Stimulated activated naive CD8-positive, alpha-beta T cell treated with anti-CD3 and anti-CD28 coated beads, Interleukin-15, Interleukin-2, amounts not matched to agents 100 ng/mL and 50 ng/mL, for 24 hours (primary cell): Measurements from ENCODE around the gene ARHGAP15.

Experiments used
- H3K27ac Mint-ChIP-seq: one replicate; pipeline ENCODE4 v1.8.0; 2021; ENCODE audit warnings: mild to moderate bottlenecking, mixed read lengths
- H3K27me3 Mint-ChIP-seq: one replicate; pipeline ENCODE4 v1.8.0; 2021; ENCODE audit warnings: mixed read lengths
- H3K36me3 Mint-ChIP-seq: one replicate; pipeline ENCODE4 v1.8.0; 2021; ENCODE audit warnings: low read depth, mixed read lengths
- H3K4me1 Mint-ChIP-seq: one replicate; pipeline ENCODE4 v1.8.0; 2021; ENCODE audit warnings: low read depth, mixed read lengths
- H3K4me3 Mint-ChIP-seq: one replicate; pipeline ENCODE4 v1.8.0; 2021; ENCODE audit warnings: mild to moderate bottlenecking, mixed read lengths
- H3K9me3 Mint-ChIP-seq: one replicate; pipeline ENCODE4 v1.8.0; 2021; ENCODE audit warnings: mixed read lengths

Gene ARHGAP15

GRCh38 chr2:143371616-143372015 is 242.4 kb downstream of the ARHGAP15 start:
- Mint-ChIP-seq H3K4me1 (peaks cover 7% of the 10 kb centered on the region), H3K36me3 (peaks cover 9% of the 10 kb centered on the region), H3K27me3 (no peaks in the 10 kb centered on the region), H3K27ac (no peak overlapping the region), H3K4me3 (no peak overlapping the region), H3K9me3 (no peaks in the 10 kb centered on the region)

- peaks cover 9% of the 10 kb centered on the region for H3K36me3 Mint-ChIP-seq
- H3K9me3 Mint-ChIP-seq = no peaks in the 10 kb centered on the region
- H3K27ac Mint-ChIP-seq = no peak overlapping the region
- H3K4me3 Mint-ChIP-seq = no peak overlapping the region
- H3K27me3 Mint-ChIP-seq = no peaks in the 10 kb centered on the region
- peaks cover 3% of the 10 kb centered on the region for H3K4me1 Mint-ChIP-seq
These were observed 246.2 kb downstream of the ARHGAP15 start for GRCh38 chr2:143375384-143375880.

DNA sequence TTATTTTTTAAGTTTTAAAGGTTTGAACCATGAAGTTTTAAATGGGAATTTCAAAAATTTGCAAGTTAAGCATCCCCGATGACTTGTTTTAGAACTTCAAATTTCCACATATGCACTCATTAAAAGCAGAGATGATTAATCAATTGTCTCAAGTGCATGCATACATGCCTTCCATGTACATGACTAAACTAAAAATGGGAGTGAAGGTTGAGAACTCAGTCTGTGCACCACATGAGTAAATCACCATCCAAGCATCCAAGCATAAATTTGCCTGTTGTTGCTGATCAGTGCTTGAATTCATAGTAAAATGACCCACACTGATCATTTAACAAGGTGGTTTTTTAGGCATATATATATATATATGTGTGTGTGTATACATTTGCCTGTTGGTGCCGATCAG is 249.8 kb downstream of the ARHGAP15 start:
- Mint-ChIP-seq H3K4me1 (no peaks in the 10 kb centered on the region), H3K27me3 (no peaks in the 10 kb centered on the region), H3K9me3 (no peaks in the 10 kb centered on the region), H3K27ac (no peak overlapping the region), H3K36me3 (peaks cover 13% of the 10 kb centered on the region), H3K4me3 (no peak overlapping the region)

DNA sequence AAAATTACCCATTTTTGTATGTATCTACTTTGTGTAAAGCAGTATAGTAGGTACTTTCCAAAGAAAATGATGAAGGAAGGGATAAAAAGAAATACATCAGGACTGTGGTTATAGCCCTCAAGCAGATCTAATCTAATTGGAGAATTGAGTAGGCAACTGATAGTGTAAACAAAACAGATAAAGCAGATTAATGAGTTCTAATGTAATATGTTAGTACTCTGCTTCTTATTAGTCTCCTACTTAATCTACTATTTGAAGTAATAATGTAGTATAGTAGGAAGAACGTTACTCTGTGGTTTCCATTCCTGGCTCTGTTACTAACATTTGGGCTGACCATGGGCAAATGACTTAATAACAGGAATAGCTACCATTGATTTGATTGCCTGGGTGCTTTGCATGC is 250.7 kb downstream of the ARHGAP15 start:
- Mint-ChIP-seq H3K36me3 (peaks cover 13% of the 10 kb centered on the region), H3K4me3 (no peak overlapping the region), H3K9me3 (no peaks in the 10 kb centered on the region), H3K27ac (no peak overlapping the region), H3K27me3 (no peaks in the 10 kb centered on the region), H3K4me1 (no peaks in the 10 kb centered on the region)

- H3K4me1 Mint-ChIP-seq = no peaks in the 10 kb centered on the region
- H3K9me3 Mint-ChIP-seq = no peaks in the 10 kb centered on the region
These were observed 253.4 kb downstream of the ARHGAP15 start for GRCh38 chr2:143382573-143382972.

GRCh38 chr2:143383016-143383415 is 253.8 kb downstream of the ARHGAP15 start:
- no peak overlapping the region for H3K27ac Mint-ChIP-seq
- no peaks in the 10 kb centered on the region for H3K4me1 Mint-ChIP-seq
- peaks cover 26% of the 10 kb centered on the region for H3K36me3 Mint-ChIP-seq
- H3K27me3 Mint-ChIP-seq = no peaks in the 10 kb centered on the region
- H3K9me3 Mint-ChIP-seq = no peaks in the 10 kb centered on the region
- H3K4me3 Mint-ChIP-seq = no peak overlapping the region

More at GRCh38 chr2:143382573-143382972, 253.4 kb downstream of the ARHGAP15 start:
- Mint-ChIP-seq H3K4me3 (no peak overlapping the region), H3K27me3 (no peaks in the 10 kb centered on the region), H3K27ac (no peak overlapping the region), H3K36me3 (peaks cover 24% of the 10 kb centered on the region)

GRCh38 chr2:143384111-143384510 is 254.9 kb downstream of the ARHGAP15 start:
- Mint-ChIP-seq H3K4me1 (no peaks in the 10 kb centered on the region), H3K27me3 (no peaks in the 10 kb centered on the region), H3K4me3 (no peak overlapping the region), H3K9me3 (no peaks in the 10 kb centered on the region), H3K36me3 (peaks cover 27% of the 10 kb centered on the region), H3K27ac (no peak overlapping the region)

GRCh38 chr2:143390171-143390570 is 261.0 kb downstream of the ARHGAP15 start:
- H3K27me3 Mint-ChIP-seq = no peaks in the 10 kb centered on the region
- H3K4me1 Mint-ChIP-seq = peaks cover 2% of the 10 kb centered on the region
- H3K9me3 Mint-ChIP-seq = no peaks in the 10 kb centered on the region
- peaks cover 23% of the 10 kb centered on the region for H3K36me3 Mint-ChIP-seq
- H3K4me3 Mint-ChIP-seq = no peak overlapping the region
- no peak overlapping the region for H3K27ac Mint-ChIP-seq

DNA sequence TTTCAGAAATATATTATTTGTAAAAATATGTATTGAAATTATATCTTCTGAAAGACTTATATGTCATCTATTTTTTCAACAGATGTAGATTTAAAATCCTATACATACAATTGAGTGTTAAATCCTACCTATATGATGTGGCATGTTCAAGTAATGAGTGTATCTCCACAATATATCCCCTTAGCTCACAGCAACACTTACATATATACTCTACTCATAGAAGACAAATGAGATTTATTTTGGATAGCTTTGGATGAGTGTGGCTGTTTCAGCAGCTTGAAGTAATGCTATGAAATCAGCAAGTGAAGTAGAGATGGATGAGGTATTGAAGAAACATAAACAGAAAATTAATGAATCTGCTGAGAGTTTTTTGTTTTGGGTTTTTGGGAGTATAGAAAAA is 263.1 kb downstream of the ARHGAP15 start:
- H3K4me1 Mint-ChIP-seq = peaks cover 10% of the 10 kb centered on the region
- no peaks in the 10 kb centered on the region for H3K27me3 Mint-ChIP-seq
- H3K36me3 Mint-ChIP-seq = peaks cover 18% of the 10 kb centered on the region
- H3K9me3 Mint-ChIP-seq = no peaks in the 10 kb centered on the region
- no peak overlapping the region for H3K27ac Mint-ChIP-seq
- H3K4me3 Mint-ChIP-seq = no peak overlapping the region

- Mint-ChIP-seq H3K27me3 (no peaks in the 10 kb centered on the region), H3K4me1 (peaks cover 25% of the 10 kb centered on the region), H3K9me3 (no peaks in the 10 kb centered on the region), H3K4me3 (no peak overlapping the region), H3K36me3 (peaks cover 14% of the 10 kb centered on the region), H3K27ac (no peak overlapping the region)
These were observed 264.8 kb downstream of the ARHGAP15 start for GRCh38 chr2:143394062-143394461.

DNA sequence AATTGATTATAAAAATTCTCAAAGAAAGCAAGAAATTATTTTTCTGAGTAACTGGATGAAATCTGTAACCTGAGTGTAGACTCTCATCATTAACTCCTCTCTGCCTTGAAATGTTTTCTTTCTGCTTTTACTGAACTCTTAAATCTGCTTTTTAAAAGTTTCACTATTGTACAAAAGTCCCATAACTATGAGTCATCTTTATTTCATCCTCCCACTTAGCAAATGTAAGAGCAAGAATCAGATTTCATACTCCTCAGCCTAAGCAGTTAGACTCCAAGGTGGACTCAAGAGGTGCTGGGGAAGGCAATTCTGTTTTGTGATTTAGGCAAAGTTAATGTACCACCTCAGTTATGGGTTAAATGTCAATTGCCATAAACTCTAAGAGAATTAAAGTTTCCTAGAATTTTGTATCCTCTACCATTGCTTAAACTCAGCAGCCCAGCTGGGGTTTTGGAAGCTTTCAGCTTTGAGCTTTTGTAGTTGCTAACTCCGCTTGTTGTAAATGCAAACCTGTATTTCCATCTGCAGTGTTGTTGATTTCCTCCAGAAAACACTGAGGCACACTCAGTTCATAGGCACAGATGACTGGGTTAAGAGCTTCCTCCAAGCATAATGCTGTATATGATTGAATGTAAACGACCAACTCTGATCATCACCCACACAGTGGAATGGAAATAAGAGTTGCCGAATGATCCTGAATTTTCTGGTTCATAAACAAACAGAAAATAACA is 268.8 kb downstream of the ARHGAP15 start:
- peak overlapping the region; percentile 10 for H3K4me3 Mint-ChIP-seq
- H3K36me3 Mint-ChIP-seq = peaks cover 4% of the 10 kb centered on the region
- peaks cover 36% of the 10 kb centered on the region for H3K4me1 Mint-ChIP-seq
- no peaks in the 10 kb centered on the region for H3K9me3 Mint-ChIP-seq
- H3K27me3 Mint-ChIP-seq = no peaks in the 10 kb centered on the region
- no peak overlapping the region for H3K27ac Mint-ChIP-seq

DNA sequence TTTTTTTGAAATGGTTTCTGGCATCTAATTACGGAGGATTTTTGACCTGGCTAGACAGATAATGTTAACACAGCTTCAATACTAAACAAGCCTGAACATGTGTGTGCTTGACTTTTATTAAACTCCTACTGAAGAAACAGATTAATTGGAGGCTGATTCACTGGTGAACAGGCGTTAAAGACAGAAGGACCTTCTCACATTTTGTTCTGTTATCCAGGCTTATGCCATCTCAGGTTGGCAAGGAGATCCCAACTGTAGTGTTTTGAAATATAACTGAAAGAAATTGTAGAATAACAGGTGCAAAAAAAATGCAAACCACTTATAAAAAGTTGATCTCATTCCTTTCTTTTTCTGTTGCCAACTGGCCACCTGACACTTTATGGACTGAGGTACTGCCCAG is 269.6 kb downstream of the ARHGAP15 start:
- Mint-ChIP-seq H3K4me1 (peaks cover 40% of the 10 kb centered on the region), H3K36me3 (peaks cover 4% of the 10 kb centered on the region), H3K27ac (no peak overlapping the region), H3K27me3 (no peaks in the 10 kb centered on the region), H3K4me3 (no peak overlapping the region), H3K9me3 (no peaks in the 10 kb centered on the region)

DNA sequence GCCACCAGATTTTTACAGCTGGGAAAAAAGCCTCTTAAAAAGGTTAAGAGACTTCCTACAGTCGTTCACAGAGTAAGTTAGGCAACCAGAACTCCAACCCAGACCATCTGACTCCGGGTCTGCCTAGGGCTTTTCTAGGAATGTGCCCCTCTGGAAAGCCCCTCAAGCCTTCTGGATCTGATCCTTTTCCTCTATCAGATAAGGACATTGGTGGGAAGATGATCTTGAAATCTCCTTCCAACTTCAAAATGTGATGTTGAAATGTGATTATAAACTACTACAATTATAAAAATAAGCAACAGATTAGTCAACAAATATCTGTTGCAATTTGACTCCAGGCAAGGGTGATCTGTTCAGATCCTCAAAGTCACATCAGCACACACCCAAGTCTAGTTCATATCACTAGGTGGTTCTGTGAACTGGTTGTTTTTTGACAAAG is 270.4 kb downstream of the ARHGAP15 start:
- Mint-ChIP-seq H3K4me1 (peaks cover 40% of the 10 kb centered on the region), H3K36me3 (peaks cover 4% of the 10 kb centered on the region), H3K9me3 (no peaks in the 10 kb centered on the region), H3K27ac (no peak overlapping the region), H3K27me3 (no peaks in the 10 kb centered on the region), H3K4me3 (no peak overlapping the region)

- Mint-ChIP-seq H3K9me3 (no peaks in the 10 kb centered on the region), H3K27me3 (no peaks in the 10 kb centered on the region), H3K27ac (no peak overlapping the region), H3K36me3 (peaks cover 10% of the 10 kb centered on the region), H3K4me3 (no peak overlapping the region), H3K4me1 (peaks cover 40% of the 10 kb centered on the region)
These were observed 272.6 kb downstream of the ARHGAP15 start for GRCh38 chr2:143401861-143402260.

GRCh38 chr2:143402451-143402850 is 273.2 kb downstream of the ARHGAP15 start:
- Mint-ChIP-seq H3K4me3 (no peak overlapping the region), H3K27me3 (no peaks in the 10 kb centered on the region), H3K9me3 (no peaks in the 10 kb centered on the region), H3K27ac (no peak overlapping the region), H3K36me3 (peaks cover 10% of the 10 kb centered on the region), H3K4me1 (peaks cover 36% of the 10 kb centered on the region)
